H4 (cell line): Measurements from ENCODE around the gene TMPRSS3. TPM values are rescaled to one million over a fixed set of nuclear protein-coding genes. Genes with fewer than 3 reads are reported as not detected.

Source experiments
- DNase-seq: peaks from one replicate; pipeline ENCODE4 v3.0.0-alpha.2; 2015; ENCODE audit warnings: low spot score
- total RNA-seq: library from RNA; depleted of rRNA; stranded (reverse); fragments of >200 nt; shearing (Covaris generic); gene quantifications from 2 replicates; pipeline ENCODE4 v1.2.3, GENCODE V29; 2014

TMPRSS3 gene
- total RNA-seq, 1 experiment from 2014 or later, result 6.9 TPM

DNA sequence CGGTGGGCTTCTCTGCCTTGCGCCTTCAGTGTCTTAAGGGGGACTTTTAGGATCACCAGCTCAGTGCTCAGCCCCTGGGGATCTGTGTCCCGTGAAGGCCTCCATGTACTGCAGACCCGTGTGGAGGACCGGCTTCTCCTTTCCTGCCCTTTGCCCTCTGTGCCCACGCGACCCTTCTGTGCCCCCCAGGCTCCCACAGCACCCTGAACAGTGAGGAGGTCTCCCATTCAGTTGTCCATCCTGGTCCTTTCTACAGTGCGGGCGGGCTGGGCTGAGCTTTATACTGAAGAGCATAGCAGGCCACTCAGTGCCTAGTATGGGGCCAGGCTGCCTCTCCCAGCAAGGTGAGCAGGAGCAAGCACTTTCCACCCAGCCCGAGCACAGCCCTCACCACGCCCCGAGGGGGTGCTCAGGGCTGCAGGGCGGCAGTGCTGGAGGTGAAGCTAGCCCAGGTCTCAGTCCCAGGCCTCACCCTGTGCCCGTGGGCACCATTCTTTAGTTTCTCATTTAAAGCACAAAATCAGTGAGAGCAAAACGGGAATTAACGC is 21.9 kb downstream of the TMPRSS3 start:
- no peak for DNase-seq

DNA sequence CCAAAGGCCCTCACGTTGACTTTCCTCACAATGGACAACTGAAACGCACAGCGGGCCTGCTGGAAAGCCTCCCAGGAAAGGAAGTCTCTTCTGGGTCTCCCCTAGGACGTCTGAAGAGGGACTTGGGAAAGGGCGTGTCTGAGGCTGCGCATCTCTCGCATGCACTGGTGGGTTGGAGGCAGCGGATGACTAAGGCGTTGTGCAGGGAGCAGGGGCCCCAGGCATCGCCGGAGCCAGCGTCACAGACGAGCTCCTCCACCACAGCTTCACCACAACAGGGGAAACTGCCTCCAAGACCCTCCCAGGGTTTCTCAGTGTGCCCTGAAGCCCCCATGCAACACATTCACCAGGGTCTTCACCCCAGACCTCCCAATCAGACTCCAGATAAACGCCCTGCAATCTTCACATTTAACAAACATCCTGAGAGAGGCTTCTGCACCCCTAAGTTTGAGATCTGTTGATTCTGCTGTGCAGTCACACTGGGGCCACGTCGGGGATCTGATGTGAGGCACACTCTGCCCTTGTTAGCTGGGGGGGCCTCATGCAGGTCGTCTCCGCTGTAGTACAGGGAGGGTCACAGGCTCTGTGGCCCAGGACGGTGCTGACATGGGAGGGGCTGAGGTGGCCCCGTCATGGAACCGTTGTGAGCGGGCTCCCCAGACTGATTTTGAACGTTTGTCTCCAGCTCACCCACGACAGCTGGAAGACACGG is 22.5 kb downstream of the TMPRSS3 start:
- DNase-seq, result no peak

DNA sequence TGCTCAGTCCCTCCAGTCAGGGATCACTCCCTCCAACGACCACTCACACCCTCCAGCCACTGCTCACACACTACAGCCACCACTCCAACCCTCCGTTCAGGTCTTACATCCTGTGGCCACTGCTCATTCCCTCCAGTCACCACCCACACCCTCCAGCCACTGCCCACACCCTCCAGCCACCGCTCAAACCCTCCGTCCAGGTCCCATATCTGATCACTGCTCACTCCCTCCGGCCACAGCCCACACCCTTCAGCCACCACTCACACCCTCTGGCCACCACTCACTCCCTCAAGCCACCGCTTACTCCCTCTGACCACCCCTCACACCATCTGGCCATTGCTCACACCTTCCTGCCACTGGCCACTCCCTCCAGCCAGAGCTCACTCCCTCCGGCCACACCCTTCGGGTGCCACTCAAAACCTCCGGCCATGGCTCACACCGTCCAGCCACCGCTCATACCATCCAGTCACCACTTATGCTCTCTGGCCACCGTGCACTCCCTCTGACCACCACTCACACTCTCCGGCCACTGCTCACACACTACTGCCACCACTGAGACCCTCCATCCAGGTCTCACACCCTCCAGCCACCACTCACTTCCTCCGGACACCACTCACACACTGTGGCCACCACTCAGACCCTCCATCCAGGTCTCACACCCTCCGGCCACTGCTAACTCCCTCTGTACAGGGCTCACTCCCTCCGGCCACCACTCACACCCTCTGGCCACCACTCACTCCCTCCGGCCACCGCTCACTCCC is 24.8 kb downstream of the TMPRSS3 start:
- no peak for DNase-seq

DNA sequence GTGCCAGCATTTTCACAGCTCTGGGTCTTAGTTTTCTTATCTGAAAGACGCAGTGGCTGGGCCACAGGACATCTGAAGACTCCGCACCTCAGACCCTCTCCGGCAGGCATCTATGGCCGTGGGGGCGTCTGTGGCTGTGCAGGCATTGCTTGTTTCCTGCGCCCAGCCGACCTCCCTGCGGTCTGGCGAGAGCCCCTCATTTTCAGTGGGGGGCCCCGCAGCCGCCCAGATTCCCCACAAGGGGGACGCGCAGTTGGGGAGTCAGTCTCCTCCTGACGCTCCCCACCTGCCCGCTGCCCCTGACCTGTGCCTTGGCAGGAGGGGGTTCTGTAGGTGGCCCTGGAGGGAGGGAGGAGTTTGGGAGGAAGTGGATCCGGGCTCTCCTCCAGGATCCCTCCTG is 26.0 kb downstream of the TMPRSS3 start:
- DNase-seq, result no peak

DNA sequence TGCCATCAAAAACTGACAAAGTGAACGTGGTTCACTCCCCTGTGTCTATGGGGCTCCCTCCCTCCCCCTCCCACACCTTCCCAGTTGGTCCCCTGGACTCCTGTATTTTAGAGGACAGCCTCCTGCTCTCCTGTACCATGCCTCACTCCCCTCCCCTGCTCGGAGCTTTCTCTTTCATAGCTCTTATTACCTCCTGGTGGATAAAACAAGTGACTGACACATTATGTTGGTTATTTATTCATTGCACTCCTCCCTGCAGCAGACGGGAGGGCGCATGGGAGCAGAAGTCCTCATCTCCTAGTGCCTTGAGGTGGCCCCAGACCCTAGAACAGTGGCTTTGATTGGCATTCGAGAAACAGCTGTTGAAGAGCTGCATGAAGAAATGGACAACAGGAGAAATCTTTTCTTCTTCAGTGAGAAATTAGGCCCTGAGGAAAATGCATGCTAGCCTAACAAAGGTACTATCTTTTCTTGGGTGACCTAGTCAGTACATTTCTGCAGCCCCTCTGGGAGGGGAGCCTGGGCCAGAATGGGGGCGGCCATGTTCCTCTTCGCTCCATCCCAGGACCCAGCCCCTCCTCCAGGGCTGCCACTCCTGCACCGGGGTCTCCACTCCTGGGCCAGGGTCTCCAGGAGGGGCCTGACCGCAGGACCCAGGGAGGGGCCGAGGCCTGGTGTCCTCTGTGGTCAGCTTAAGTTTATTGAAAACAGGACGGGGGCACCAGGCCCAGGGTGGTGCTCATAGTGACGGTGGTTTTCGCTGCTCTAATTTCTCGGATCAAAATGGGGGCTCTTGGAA is 28.3 kb downstream of the TMPRSS3 start:
- DNase-seq, result no peak

DNA sequence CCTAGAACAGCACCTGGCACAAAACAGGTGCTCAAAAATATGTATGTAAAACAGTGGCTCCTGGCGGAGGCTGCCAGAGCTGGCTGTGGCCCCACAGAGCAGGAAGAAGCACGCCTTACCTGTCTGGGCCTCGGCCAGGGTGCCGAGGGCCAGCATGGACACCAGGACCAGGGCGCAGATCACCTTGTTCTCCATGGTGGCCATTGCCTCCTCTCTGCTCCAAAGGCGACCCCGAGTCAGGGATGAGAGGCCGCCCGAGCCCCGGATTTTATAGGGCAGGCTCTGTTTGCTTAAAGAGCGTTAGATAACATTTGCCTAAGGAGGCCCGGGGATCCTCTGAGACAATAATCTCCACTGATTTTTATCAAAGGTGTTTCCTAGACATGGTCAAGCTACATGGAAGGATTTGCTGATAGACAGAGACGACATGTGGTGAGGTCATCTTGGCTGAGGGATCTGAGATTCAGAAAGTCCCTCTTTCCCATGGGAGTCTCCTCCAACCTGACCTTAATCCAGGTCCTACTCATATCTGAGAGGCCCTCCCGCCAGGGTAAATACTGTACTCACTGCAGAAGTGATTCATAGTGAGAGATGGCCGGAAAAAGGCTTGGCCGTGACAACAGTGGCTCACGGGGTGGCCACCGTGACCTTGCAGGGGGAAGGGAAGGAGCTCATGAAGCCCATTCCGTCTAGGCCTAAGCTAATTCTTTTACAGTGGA is 29.4 kb downstream of the TMPRSS3 start, which contains the start of gene TFF1:
Gene TFF1 (minus strand): TSS at position 244 of the 719 bp plus-strand sequence. CDS start 40 bp downstream, at position 204.
- no peak for DNase-seq

DNA sequence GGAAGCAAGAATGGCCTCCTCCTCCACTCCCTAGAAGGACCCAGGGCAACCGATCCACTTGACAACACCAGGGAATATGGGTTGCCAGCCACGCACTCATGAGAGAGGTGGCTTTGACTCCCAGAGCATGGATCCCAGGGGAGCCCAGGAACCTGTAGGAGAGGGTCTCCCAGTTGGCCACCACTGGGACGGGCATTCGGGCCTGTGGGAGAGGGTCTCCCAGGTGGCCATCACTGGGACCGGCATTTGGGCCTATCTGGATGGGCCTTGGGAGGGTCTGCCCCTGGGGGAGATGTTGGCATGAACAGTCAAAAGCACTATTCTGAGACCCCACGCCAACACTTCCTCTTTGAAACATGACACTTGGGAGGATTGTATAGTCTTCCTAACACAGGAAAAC is 30.1 kb downstream of the TMPRSS3 start:
- DNase-seq, result no peak

DNA sequence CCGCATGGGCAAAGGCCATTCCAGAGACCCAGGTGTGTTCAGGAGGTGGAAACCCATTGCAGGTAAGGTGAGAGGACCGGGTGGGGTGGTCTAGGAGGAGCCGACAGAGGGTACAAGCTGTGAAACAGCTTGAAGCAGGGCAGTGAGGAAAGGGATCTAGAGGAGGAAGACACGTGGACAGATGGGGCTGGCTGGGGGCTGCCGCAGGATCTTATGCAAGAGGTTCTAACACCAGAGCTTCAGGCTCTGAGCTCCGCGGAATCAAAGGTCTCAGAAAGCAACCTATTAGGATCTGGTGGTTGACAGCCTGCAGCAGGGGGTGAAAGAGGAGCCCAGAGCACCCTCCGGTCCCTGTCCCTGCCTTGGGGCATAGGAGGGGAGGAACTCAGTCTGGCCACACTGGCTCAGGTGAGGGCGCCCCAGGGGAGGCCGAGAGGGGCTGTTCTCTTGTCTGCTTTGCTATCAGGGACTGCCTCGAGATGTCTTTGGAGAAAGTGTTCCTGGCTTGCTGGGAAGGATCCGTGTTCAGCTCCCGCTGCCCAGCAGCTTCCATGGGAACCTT is 31.5 kb downstream of the TMPRSS3 start:
- DNase-seq, result no peak

DNA sequence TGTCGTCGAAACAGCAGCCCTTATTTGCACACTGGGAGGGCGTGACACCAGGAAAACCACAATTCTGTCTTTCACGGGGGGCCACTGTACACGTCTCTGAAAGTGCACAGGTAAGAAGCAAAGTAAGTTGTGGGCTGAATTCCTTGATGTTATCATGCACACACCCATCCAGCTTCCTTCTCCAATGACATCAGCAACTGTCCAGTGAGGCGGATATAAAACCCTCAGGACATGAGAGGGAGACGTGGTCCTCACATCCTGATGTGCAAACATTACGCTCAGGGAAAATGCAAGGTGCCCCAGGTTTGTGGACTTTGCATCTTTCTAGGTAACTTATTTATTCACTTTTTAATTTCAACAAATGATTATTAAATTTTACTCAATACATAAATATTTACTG is 32.5 kb downstream of the TMPRSS3 start:
- DNase-seq, result no peak

DNA sequence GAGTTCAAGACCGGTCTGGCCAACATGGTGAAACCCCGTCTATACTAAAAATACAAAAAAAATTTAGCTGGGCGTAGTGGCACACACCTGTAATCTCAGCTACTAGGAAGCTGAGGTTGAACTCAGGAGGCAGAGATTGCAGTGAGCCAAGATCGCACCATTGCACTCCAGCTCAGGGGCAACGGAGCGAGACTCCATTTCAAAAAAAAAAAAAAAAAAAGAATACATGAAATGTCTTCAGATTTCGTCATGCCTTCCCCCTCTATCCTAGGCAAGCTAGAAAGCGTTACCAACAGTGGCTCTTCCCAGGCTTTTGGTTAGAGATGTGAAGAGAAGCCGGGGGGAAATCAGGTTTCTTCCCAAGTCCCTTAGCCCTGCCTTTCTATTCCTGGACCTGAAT is 33.2 kb downstream of the TMPRSS3 start:
- DNase-seq, result no peak

DNA sequence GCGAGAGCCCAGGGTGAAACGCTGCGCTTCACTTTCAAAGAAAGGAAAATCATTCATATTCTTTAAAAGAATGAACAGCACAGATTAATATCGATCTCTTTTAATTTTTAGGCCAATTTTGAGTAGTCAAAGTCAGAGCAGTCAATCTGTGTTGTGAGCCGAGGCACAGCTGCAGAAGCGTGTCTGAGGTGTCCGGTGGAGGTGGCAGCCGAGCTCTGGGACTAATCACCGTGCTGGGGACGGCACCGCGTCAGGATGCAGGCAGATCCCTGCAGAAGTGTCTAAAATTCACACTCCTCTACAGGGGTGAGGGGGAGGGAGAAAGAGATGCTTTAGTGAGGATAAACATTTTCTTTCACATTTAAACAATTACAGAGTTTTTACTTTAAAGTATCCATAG is 33.7 kb downstream of the TMPRSS3 start:
- no peak for DNase-seq

DNA sequence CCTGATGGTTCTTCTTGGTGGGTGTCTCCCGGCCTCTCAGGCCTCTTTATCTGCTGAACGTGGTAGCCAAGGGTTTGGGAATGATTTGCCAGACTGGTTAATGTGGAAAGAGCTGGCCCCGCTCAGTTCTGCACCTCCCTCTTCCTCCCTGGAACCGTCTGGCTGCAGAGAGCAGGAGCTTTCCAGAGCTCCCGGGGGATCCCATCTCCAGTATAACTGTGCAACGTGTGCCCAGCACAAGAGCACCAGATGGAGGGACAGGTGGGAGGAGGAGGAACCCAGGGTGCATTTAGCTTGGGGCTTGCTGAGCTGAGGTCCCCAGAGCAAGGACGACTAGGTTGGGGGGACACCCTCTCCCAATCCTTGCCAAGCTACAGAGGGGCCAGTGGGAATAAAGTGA is 34.6 kb downstream of the TMPRSS3 start:
- no peak for DNase-seq

DNA sequence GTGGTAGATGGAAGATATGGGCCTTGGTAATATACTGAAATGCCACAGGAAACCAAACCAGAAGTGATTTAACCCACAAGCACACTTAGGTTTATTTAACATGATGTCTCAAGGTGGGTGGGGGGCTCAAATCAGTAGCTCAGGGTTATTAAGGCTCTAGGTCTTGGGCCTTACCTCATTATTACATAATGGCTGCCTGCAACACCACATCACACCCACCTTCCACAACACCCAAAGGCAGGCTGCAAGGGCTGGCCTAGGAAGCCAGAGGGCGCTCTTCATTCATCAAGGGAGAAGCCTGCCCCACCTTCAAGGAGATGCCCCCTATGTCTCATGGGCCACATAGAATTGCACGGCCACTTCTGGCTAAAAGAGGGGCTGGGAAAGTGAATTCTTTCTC is 35.5 kb downstream of the TMPRSS3 start:
- DNase-seq, result no peak

DNA sequence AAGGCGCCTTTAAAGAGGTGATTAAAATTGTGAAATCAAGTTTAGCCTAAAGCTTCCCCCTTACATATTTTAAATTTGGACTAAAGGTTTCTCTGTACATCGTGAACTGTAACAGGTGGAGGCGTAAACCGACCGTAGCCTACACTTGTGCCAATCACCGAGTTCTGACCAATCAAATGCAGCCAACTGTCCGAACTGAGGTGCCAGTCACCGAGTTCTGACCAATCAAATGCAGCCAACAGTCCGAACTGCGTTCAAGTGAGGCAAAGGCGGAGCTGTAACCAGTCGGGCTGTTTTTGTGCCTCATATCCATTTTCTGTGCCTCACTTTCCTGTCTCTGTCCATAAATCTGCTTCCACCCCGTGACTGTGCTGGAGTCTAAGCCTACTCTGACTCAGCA is 36.9 kb downstream of the TMPRSS3 start:
- no peak for DNase-seq

DNA sequence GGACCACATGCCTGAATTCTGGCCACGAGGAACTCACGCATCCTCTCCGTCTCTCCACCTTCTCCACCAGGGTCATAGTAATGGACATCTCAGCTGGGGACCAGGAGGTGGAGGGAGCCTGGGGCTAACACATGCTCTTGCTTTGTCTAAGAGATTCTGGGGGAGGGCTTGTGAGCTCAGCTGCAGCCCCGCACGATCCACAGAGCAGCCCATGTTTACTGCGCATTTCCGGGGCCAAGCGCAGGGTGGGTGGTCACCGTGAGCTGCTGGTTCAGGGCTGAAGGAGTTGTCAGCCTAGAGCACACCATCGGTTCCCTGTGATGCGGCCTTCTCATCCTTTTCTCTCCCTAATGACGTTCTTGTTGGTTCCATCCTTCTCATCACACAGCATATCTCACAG is 37.6 kb downstream of the TMPRSS3 start:
- DNase-seq, result no peak

DNA sequence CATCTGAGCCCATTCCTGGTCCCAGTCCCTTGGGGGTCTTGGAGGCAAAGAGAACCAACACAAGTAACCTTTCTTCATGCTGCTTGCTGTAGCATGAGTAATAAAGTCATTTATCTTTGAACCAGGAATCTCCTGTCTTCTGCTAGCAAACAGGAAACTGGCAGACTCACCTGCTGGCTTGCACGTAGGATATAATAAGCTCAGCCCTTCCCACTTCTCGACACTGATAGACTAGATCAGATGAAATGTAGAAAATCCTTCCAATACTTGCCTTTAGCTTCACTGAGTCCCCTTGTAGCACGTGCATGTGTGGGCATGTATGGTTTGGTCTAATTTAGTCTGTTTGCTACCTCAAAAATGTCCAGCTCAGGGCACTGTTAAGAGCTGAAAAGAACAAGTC is 38.5 kb downstream of the TMPRSS3 start:
- DNase-seq, result no peak

DNA sequence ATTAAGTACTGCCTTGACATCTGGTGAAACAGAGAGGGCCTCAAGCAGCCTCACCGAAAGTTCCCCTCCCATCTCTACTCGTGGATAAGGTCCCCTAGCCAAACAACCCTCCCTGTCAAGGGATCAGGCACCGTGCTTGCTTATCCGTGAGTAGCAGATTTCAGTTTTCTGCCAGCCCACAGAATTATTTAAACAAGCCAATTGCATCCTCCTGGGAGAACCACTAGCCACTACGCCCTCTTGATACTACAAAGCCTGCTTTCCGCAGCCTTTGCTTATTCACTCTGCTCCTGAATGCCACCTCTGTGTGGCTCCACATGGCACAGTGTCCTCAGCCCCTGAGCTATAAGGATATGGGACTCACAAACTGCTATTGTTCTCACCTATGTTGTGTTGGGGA is 39.2 kb downstream of the TMPRSS3 start:
- no peak for DNase-seq

DNA sequence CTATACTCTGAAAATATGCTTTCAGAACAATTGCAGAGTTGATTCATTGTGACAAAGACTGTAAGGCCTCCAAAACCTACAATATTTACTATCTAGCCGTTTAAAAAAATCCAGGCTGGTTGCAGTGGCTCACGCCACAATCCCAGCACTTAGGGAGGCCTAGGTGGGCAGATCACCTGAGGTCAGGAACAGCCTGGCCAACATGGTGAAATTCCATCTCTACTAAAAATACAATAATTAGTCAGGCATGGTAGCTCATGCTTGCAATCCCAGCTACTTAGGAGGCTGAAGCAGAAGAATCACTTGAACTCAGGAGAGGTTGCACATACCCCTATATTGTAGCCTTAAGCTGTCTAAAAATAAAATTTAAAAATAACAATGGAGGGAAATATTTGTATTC is 39.8 kb downstream of the TMPRSS3 start:
- no peak for DNase-seq

DNA sequence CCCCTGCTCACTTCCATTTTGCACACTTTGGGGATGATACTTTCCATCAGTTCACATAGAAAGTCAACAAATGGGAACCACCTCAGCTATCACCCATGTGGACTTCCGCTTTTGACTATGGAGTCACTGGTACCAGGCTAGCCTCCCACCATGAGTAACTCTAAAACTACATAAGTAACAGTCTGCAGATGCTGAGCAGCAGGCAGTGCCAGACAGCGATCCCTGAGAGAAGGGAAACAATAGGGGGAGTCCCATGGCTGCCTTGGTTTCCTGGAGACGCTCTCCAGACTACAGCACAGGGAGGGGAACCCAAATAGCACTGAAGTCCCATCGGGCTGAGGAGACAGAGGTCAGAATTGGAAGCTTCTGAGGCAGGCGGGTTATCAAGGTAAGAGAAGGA is 42.2 kb downstream of the TMPRSS3 start:
- no peak for DNase-seq

DNA sequence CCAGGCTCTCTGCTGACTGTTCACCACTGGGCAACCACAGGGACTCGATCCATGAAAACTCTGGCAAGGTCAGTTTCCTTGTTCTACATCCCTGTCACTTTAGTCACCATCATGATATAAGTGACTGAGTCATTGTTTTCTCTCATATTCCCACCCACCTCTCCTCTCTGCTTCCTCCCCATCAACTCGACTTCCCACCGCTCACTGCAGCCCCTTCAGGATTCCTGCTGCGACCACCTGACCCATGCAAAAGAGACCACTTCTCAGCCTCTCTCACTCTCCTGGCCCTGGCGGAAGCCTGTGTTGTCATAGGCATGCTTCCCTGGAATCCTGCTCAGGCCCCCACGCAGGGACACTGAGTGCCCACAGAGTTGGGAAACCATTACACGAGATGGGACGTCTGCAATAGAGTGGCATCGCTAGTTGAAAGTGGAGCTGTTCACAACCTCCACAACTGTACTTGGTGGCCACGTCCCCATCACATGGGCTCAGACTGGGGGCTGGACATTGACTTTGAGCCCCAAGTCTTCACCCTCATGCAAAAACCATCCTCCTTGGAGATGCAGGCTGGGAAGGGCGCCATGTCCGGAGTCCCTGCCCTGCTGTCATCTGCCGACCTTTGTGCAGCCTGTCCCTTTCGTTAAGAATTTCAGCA is 43.3 kb downstream of the TMPRSS3 start:
- DNase-seq, result no peak
